ENCODE data around the gene TVP23C.
"Not testable (repeated sequence)": the region's sequence is repeated elsewhere in the genome, so short reads cannot be mapped to it uniquely, and the experiment has no call there.

Gene TVP23C

DNA sequence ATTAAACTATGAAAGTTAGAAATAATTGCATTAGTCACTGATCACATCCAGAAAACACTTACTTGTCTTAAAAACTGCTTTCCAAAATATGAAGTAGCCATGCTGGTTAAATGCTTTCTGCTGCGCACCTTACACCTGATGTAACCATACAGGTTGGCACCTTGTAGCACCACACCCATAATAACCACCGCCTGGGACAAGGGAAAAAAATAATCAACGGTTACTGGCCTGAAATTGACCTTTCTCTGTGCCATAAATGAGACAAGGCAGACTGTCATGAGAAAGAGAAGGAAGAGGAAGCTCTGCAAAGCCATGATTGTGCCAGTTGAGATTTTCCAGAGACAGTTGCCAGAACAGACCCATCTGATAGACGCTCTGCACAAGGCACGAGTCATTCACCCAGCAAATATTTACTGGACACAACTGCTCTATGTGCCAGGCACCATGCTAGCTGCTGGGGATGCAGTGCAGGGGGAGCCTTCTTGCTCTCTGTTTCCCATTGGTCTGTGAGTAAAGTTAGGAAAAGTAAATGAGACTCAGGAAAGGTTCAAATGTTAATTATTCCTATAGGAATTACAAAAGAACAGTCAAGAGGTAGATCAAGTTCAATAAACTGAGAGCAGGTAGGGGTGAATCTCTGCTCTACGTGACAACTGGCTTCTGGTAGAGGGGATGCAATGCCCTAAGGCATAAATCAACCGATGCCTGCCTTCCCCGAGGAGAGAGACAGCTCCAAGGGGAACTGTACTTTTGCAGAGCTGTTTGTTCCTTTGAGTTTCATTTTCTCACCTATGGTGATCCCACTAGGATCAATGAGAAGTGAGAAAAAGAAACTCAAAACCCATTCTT lies 22.7 kb downstream of the TVP23C start:
- CTCF ChIA-PET; DNase-seq (ENCODE audit: extremely low spot score); POLR2A ChIA-PET: not testable (repeated sequence)

GRCh38 chr17:15533122-15533521 lies 30.2 kb downstream of the TVP23C start:
- DNase-seq (ENCODE audit: extremely low spot score); CTCF ChIA-PET; POLR2A ChIA-PET: not testable (repeated sequence)

- DNase-seq (ENCODE audit: extremely low spot score); CTCF ChIA-PET; POLR2A ChIA-PET: not testable (repeated sequence)
Measured at GRCh38 chr17:15526292-15527218, 36.7 kb downstream of the TVP23C start.

GRCh38 chr17:15524990-15525985 lies 38.0 kb downstream of the TVP23C start:
- POLR2A ChIA-PET; DNase-seq (ENCODE audit: extremely low spot score): not testable (repeated sequence)

DNA sequence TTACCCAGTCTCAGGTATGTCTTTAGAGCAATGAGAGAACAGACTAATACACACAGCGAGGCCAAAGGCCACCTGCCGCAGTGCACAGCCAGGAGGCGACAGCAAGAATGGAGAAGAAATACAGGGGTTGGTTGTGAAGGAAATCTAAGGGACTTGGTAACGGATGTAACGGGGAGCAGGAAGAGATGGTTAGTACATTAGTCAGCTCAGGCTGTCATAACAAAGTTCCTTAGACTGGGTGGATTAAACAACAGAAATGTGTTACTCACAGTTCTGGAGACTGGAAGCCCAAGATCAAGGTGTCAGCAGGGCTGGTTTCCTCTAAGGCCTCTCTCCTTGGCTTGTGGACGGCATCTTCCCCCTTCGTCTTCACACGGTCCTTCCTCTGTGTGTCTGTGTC lies 47.1 kb downstream of the TVP23C start:
- CTCF ChIA-PET: no interaction called here
- DNase-seq (ENCODE audit: extremely low spot score): no peak
- no peak for TF ChIP-seq SP1 (IDR thresholded peaks at IDR 0.05)
- TF ChIP-seq LEF1 (IDR thresholded peaks at IDR 0.05; ENCODE audit: borderline replicate concordance): no peak
- no peak for TF ChIP-seq L3MBTL2 (conservative IDR thresholded peaks at IDR 0.05)
- no peak for TF ChIP-seq ELF4 (IDR thresholded peaks at IDR 0.05)
- TF ChIP-seq SUZ12 (IDR thresholded peaks at IDR 0.05): no peak
- no peak for TF ChIP-seq NFRKB (IDR thresholded peaks at IDR 0.05)
- TF ChIP-seq BHLHE40 (IDR thresholded peaks at IDR 0.05; ENCODE audit: borderline replicate concordance): no peak
- no peak for TF ChIP-seq FOXK2 (IDR thresholded peaks at IDR 0.05)
- TF ChIP-seq TARDBP (IDR thresholded peaks at IDR 0.05): no peak
- TF ChIP-seq, protein P1, sequence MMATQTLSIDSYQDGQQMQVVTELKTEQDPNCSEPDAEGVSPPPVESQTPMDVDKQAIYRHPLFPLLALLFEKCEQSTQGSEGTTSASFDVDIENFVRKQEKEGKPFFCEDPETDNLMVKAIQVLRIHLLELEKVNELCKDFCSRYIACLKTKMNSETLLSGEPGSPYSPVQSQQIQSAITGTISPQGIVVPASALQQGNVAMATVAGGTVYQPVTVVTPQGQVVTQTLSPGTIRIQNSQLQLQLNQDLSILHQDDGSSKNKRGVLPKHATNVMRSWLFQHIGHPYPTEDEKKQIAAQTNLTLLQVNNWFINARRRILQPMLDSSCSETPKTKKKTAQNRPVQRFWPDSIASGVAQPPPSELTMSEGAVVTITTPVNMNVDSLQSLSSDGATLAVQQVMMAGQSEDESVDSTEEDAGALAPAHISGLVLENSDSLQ (IDR thresholded peaks at IDR 0.05): no peak
- TF ChIP-seq FOXM1 (IDR thresholded peaks at IDR 0.05; ENCODE audit: borderline replicate concordance): no peak
- TF ChIP-seq ARNT (IDR thresholded peaks at IDR 0.05): no peak
- no peak for TF ChIP-seq CTBP1 (IDR thresholded peaks at IDR 0.05; ENCODE audit: borderline replicate concordance)
- no peak for TF ChIP-seq HDGF (IDR thresholded peaks at IDR 0.05; ENCODE audit: borderline replicate concordance)
- POLR2A ChIA-PET: no interaction called here

More at GRCh38 chr17:15524990-15525985, 38.0 kb downstream of the TVP23C start:
- CTCF ChIA-PET: not testable (repeated sequence)

DNA sequence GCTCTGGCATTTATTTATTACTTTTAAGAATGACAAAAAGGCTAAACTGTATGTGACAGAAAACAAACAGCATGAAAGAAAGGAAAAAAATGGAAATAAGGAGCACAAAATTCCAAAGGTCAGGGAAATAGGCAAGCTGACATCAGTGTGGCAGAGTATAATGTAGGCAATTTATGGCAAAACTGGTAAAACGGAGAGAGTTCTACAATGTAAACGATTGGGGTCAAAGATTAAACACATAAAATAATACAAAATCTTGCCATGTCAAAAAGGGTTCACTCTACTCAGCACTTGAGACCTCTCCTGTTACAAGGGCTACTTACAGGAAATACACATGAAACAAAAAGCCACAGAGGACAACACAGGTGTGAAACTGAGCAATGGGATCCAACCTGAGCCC lies 48.8 kb downstream of the TVP23C start:
- CTCF ChIA-PET: interaction anchor here (0.6 to 1.5 kb wide), 2 partner anchors 11 to 1142 kb away, joined by 5 to 7 read pairs; no protein-coding TSS in a partner anchor
- TF ChIP-seq ZNF384 (IDR thresholded peaks at IDR 0.05) (no peak), SUZ12 (IDR thresholded peaks at IDR 0.05) (no peak), FOXK2 (IDR thresholded peaks at IDR 0.05) (no peak)
- no peak for DNase-seq (ENCODE audit: extremely low spot score)
- POLR2A ChIA-PET: no interaction called here

DNA sequence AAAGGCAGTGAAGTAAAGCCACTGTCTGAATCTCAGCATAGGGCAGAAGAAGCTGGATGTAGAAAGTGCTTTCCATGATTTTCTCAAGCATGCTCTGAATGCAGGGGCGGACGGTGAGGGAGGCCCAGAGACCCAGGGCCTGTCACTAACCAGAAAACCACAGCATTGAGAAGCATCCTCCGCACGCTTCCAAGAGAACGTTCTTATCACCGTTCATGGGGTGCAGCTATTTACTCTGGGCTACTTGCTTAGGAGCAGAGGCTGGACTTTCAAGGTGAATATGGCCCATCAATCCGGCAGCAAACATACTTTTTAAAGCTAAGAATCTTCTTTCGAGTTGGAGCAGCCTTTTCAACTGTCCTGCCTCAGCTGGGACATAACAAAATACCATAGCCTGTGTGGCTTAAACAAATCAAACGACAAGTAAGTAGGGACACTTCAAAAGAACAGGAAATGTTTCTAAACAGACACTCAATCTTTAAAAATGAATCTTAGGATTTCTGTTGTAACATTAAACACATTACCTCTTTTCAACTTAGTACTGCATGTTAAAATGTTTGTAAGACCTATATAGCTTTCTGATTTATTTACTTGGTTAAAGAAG lies 49.3 kb downstream of the TVP23C start:
- POLR2A ChIA-PET: no interaction called here

More for the DNA sequence above, 49.3 kb downstream of the TVP23C start:
- CTCF ChIA-PET: interaction anchor here (0.6 to 1.5 kb wide), 2 partner anchors 11 to 1142 kb away, joined by 5 to 7 read pairs; no protein-coding TSS in a partner anchor
- DNase-seq (ENCODE audit: extremely low spot score): no peak
- TF ChIP-seq CTBP1 (IDR thresholded peaks at IDR 0.05; ENCODE audit: borderline replicate concordance) (no peak), ARNT (IDR thresholded peaks at IDR 0.05) (no peak), FOXM1 (IDR thresholded peaks at IDR 0.05; ENCODE audit: borderline replicate concordance) (no peak), L3MBTL2 (conservative IDR thresholded peaks at IDR 0.05) (no peak), FOXA1 (IDR thresholded peaks at IDR 0.05) (no peak), SP1 (IDR thresholded peaks at IDR 0.05) (no peak), NFRKB (IDR thresholded peaks at IDR 0.05) (no peak)

All from HEK293T (cell line).